Large intestine (tissue), 3 donors: ENCODE data around the gene ATXN7L1. TPM values are rescaled to one million over a fixed set of nuclear protein-coding genes. Genes with fewer than 3 reads are reported as not detected.
A peak's percentile ranks its signal among the peaks of the same experiment; 100 is the strongest.

ENCODE experiments used
- DNase-seq, 2 donors: peaks; one replicate each; pipeline versions ENCODE4 v3.0.0 to v3.0.0-alpha.2; 2013
- H3K27ac ChIP-seq: one replicate; pipeline ENCODE4 v1.5.1; 2013; ENCODE audit warnings: low read length
- H3K27me3 ChIP-seq: 2 replicates; pipeline ENCODE4 v1.6.1; 2013; ENCODE audit warnings: low read length; ENCODE audit not compliant: control insufficient read depth, insufficient read depth
- H3K36me3 ChIP-seq: 2 replicates; pipeline ENCODE4 v1.6.1; 2013; ENCODE audit warnings: low read length; ENCODE audit not compliant: control insufficient read depth, insufficient read depth
- H3K4me1 ChIP-seq: one replicate; pipeline ENCODE4 v1.6.1; 2013; ENCODE audit warnings: low read length; ENCODE audit not compliant: control insufficient read depth, insufficient read depth
- H3K4me3 ChIP-seq: one replicate; pipeline ENCODE4 v1.5.1; 2013; ENCODE audit warnings: low read length
- H3K9me3 ChIP-seq: one replicate; pipeline ENCODE4 v1.6.1; 2013; ENCODE audit warnings: mild to moderate bottlenecking, low read depth, low read length, moderate library complexity; ENCODE audit not compliant: control insufficient read depth
- WGBS: methylation state at CpG from one replicate; pipeline ENCODE4 v1.1.5; 2013; ENCODE audit warnings: low lambda C conversion rate; ENCODE audit not compliant: insufficient coverage; 5-methylcytosine and 5-hydroxymethylcytosine counted together
- polyA plus RNA-seq: library from polyadenylated mRNA; unstranded; fragments of 120-200 nt; gene quantifications from one replicate; pipeline ENCODE4 v1.2.1, GENCODE V29; 2013

Gene ATXN7L1
- polyA plus RNA-seq, 1 donor = 24.3 TPM

DNA sequence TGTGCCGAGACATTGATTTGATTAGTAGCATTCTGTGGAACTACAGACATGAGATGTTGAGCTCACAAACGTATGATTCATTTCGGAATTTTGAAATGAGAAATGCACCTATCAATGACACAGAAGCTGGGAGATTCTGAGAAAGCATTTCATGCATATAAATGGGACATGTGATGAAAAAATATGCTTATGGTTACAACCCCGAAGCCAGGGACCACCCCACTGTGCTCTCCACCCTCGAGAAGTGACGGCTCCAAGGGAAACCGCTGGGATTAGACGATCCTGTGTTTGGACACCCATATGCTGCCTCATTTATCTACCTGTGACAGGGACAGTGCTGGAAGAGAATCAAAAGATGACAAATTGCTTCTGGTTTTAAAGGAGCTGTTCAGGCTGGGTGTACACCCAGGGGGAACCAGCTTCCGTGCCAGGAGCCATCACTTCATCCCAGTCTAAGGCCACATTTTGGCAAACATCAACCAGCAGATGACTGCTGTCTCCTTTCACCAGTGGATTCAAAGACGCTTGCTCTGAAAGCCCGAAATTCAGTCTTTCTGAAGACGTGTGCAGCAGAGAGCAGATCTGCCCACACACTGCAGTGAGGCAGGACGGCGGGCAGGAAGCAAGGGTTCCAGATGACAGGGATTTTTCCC, 109.9 kb downstream of the ATXN7L1 start:
- Histone ChIP-seq H3K4me3 (no peak overlapping the region), H3K9me3 (no peaks in the 10 kb centered on the region), H3K27me3 (no peaks in the 10 kb centered on the region), H3K36me3 (peaks cover 7% of the 10 kb centered on the region), H3K27ac (no peak overlapping the region), H3K4me1 (no peaks in the 10 kb centered on the region)
- no peak for DNase-seq
- WGBS = 100% methylated on average over 3 of the region's 14 CpGs

DNA sequence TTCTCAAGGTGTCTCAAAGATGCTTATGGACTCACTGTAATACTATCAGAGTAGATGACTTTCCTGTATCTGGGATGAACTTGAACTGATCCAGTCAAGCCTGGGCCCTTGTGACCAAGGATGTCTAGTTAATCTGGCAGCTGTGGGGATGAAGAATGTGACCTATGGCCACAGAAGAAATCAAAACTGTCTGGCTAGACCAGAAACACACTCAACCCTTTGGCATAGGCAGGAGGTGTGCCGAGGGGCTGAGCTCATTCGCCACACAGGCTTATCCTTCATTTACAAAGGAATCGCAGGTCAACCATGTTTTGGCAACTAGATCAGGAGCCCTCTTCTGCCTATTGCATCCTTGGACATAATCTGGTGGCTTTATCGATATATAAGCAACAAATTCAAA, 110.6 kb downstream of the ATXN7L1 start:
- Histone ChIP-seq H3K36me3 (peaks cover 8% of the 10 kb centered on the region), H3K9me3 (no peaks in the 10 kb centered on the region)
- WGBS = no CpG with 5 or more reads among the region's 4 CpGs

DNA sequence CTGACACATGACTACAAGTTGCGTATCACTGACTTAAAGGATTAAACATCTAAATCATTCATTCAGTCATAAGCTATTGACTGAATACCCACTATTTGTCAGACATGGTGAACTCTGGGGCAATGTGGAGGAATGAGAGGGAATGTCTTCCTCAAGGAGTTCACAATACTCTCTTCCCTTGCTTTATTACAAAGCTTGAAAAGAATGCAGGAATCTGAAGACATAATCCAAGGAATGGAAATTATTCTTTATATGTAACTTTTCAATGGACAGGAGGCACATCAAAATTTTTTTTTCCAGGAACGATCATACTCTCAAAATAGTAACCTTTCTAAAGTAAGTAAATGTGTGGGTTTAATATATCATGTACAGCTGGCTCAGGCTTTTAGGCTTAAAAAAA, 111.9 kb downstream of the ATXN7L1 start:
- H3K4me1 ChIP-seq = no peaks in the 10 kb centered on the region
- no peak for DNase-seq
- WGBS = 80% methylated on average over 1 of the region's 2 CpGs

More for the DNA sequence above, 110.6 kb downstream of the ATXN7L1 start:
- Histone ChIP-seq H3K4me3 (no peak overlapping the region), H3K27me3 (no peaks in the 10 kb centered on the region), H3K4me1 (no peaks in the 10 kb centered on the region), H3K27ac (no peak overlapping the region)
- DNase-seq = no peak

DNA sequence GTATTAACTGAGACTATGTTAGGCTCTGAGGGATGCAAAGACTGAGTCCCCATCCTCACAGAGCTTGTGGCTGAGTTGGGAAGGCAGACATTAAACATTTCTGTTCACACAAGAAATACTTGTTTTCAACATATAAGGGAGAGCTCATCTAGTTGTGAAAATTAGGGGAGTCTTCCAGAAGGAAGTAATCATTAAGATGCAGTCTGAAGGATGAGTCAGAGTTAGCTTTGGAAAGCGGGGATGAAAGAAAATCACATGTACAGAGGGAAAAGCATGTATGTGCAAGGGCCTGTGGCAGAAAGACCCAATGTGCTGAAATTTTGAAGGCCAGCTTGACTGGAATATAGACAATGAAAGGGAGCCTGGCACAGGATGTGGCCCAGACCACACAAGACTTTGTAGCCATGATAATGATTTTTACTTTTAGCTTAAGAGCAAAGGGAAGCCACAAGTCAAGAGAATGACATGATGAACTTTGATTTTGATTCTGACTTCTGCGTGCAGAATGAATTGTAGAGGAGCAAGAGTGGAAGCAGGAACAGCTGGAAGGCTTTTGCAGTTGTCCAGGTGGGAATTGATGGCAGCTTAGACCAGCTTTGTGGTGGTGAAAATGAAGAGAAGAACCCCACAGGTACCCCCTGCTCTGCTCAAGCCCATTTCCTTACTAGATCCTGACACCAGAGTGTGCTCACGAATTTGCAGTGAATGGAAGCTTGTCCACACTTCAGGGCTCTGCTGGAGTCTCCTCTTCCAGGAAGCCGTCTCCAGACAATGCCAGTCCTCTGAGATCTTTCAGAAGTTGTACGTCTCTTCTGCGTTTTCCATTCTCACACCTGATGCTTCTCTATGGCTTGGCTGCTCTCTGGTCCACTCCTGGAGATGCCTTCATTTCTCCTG, 115.6 kb downstream of the ATXN7L1 start:
- H3K27ac ChIP-seq = no peak overlapping the region
- DNase-seq = no peak
- peaks cover 6% of the 10 kb centered on the region for H3K36me3 ChIP-seq
- 89% methylated on average over 3 of the region's 6 CpGs for WGBS
- H3K9me3 ChIP-seq = no peaks in the 10 kb centered on the region
- H3K27me3 ChIP-seq = no peaks in the 10 kb centered on the region
- H3K4me1 ChIP-seq = no peaks in the 10 kb centered on the region
- H3K4me3 ChIP-seq = no peak overlapping the region

More for the DNA sequence above, 111.9 kb downstream of the ATXN7L1 start:
- H3K36me3 ChIP-seq = peaks cover 10% of the 10 kb centered on the region
- H3K27me3 ChIP-seq = no peaks in the 10 kb centered on the region
- no peak overlapping the region for H3K27ac ChIP-seq
- H3K4me3 ChIP-seq = no peak overlapping the region
- H3K9me3 ChIP-seq = no peaks in the 10 kb centered on the region

DNA sequence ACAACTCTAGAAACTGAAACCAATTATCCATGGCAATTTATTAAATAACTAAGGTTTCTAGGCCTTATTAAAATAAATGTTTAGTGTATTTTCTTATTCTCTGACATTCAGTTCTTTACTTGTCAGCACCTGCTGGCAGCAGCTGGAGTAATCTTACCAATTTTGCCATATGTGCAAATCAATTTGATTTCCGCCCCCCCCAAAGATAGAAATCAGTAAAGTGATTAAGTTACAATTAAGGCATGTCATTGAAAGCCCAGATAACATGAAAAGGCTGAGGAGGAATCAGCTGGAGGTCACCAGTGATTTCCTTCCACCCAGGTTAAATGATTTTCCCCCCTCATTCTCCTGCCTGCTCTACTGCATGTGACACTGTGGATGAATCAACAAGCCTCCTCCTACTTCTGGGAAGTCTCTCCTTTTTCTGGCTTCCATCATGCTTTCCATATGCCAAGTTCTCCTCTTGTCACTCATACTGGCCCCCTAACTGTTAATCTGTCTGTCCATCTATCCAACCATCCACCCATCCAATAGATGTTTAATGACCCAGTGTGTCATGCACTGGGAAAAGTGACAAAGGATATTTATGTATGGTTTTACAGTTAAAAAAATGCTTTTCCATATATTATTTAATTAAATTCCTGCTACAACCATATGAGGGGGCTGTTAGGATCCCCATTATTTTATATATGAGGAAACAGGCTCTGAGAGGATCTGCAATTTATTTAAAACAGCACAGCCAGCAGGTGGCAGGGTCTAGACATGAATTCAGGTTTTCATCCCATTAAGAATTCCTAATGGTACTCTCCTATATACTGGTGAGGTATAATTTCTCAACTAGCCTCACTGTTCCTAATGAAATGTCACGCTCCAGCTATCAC, 116.5 kb downstream of the ATXN7L1 start:
- Histone ChIP-seq H3K4me3 (no peak overlapping the region), H3K36me3 (peaks cover 6% of the 10 kb centered on the region), H3K4me1 (no peaks in the 10 kb centered on the region), H3K9me3 (no peaks in the 10 kb centered on the region), H3K27me3 (no peaks in the 10 kb centered on the region), H3K27ac (no peak overlapping the region)
- peak in 1 of 2 donors; percentile 32 for DNase-seq
- WGBS = no CpG with 5 or more reads among the region's 2 CpGs

DNA sequence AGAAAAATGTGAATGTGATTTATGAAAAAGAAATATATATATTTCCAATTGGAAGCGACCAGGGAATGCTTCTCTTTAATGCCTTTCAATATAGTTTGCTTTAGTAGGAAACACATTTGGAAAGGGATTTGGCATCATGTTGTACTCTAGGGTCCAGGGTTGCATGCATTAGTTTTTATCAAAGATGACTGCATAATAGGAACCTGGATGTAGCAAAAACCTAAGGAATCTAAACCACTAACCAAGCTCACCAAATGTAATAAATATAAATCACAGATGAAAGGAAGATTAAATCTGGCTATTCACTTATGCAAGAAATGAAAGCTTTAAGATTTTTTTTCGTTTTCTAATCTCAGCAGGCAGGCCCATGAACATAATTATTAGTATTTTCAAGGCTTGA, 120.0 kb downstream of the ATXN7L1 start:
- no peaks in the 10 kb centered on the region for H3K9me3 ChIP-seq
- H3K36me3 ChIP-seq = peaks cover 12% of the 10 kb centered on the region
- H3K27ac ChIP-seq = no peak overlapping the region
- no peak overlapping the region for H3K4me3 ChIP-seq
- no CpG with 5 or more reads among the region's 2 CpGs for WGBS
- DNase-seq = no peak
- no peaks in the 10 kb centered on the region for H3K4me1 ChIP-seq
- no peaks in the 10 kb centered on the region for H3K27me3 ChIP-seq

GRCh38 chr7:105752671-105753275, 123.6 kb downstream of the ATXN7L1 start:
- Histone ChIP-seq H3K27me3 (no peaks in the 10 kb centered on the region), H3K36me3 (peaks cover 10% of the 10 kb centered on the region), H3K9me3 (no peaks in the 10 kb centered on the region), H3K4me3 (no peak overlapping the region), H3K4me1 (no peaks in the 10 kb centered on the region), H3K27ac (no peak overlapping the region)
- DNase-seq = no peak
- no CpG with 5 or more reads among the region's 5 CpGs for WGBS

DNA sequence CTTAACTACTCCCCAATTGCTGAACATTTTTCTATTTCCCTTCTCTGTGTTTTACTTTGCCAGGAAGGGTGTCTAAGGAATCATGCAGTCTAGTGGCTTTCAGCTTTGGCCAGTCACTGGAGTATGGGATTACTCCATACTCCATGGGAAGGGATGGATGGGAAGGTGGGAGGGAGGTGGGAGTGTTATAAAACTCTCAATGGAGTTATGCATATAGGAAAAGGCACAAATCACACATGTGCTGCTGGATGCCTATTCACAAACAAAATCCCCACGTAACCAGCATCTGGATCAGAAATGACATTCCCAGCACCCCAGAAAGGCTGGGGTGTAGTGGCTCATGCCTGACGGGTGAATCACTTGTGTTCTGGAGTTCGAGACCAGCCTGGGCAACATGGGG, 125.3 kb downstream of the ATXN7L1 start:
- Histone ChIP-seq H3K4me1 (no peaks in the 10 kb centered on the region), H3K36me3 (peaks cover 10% of the 10 kb centered on the region), H3K27me3 (no peaks in the 10 kb centered on the region), H3K4me3 (no peak overlapping the region), H3K27ac (no peak overlapping the region), H3K9me3 (no peaks in the 10 kb centered on the region)
- DNase-seq = no peak
- no CpG with 5 or more reads among the region's 3 CpGs for WGBS

GRCh38 chr7:105748701-105749100, 127.7 kb downstream of the ATXN7L1 start:
- no peaks in the 10 kb centered on the region for H3K27me3 ChIP-seq
- H3K36me3 ChIP-seq = peaks cover 10% of the 10 kb centered on the region
- WGBS = 0% methylated on average over 1 of the region's 4 CpGs
- no peak for DNase-seq
- H3K27ac ChIP-seq = no peak overlapping the region
- no peaks in the 10 kb centered on the region for H3K4me1 ChIP-seq
- H3K9me3 ChIP-seq = no peaks in the 10 kb centered on the region
- no peak overlapping the region for H3K4me3 ChIP-seq
